Activated CD4-positive, alpha-beta T cell treated with anti-CD3 and anti-CD28 coated beads for 4 hours (primary cell): ENCODE data around the gene ROMO1.

Source experiments
- DNase-seq, 2 donors: peaks; one replicate each; pipeline ENCODE4 v3.0.0-alpha.2; 2020

The ROMO1 gene

DNA sequence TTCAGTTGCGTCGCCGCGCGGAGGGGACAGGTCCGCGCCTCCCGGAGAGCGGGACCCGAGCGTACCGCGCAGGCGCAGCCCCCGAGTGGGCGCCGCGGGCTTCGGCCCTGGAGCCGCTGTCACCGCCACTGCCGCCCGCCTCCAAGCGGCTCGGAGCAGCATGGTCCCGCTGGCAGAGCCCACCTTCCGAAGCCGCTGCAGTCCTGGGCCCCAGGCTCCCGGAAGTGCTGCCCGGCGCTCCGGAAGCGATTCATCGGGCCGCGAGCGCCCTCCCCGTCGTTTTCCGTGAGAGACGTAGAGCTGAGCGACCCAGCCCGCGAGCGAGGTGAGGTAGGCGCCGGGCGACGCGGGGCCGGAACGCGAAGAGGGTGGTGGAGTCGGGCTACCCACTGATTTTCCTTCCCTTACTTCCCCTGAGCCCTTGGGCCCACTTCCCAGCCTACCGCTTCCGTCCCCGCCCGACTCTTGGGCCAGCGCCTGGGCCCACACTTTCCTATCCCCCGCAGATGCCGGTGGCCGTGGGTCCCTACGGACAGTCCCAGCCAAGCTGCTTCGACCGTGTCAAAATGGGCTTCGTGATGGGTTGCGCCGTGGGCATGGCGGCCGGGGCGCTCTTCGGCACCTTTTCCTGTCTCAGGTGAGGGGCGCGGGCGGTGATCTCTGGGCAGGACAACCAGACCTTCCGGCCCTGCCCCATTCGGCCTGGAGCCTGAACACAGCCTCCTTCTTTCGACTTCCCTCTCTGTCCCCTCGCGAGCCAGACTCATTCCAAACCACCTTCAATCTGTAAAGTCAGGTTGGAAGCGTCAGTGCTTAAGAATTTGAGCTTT is at the start of gene ROMO1, which contains the start of gene NFS1:
Gene ROMO1 (plus strand): TSS at position 279 of the 830 bp plus-strand sequence. CDS start 228 bp downstream, at position 507.
Gene NFS1 (minus strand): TSS at position 226 of the 830 bp plus-strand sequence. CDS start 64 bp downstream, at position 162.
- peak; percentile 80 to 83 for DNase-seq

GRCh38 chr20:35650632-35651031 is 48.6 kb upstream of the ROMO1 start:
- no peak for DNase-seq

DNA sequence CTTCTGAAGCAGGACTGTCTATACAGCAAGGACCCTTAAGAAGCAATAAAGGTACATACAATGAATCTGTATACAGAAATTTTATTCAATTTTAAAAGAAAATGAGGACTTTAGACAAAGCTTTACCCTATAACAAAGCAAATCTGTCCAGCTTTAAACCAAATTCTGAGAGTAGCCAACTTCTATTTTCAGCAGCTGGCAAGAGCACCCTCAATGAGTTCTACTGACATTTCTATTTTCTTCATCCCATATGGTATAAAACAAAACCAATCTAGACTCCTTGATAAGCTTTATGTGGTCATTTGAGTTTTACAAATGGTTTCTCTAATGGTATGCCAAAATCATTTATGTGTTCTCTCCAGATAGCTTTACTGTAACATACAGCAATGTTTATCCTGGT is 47.2 kb upstream of the ROMO1 start:
- no peak for DNase-seq

- no peak for DNase-seq
Measured at GRCh38 chr20:35652641-35653429, 46.4 kb upstream of the ROMO1 start.

DNA sequence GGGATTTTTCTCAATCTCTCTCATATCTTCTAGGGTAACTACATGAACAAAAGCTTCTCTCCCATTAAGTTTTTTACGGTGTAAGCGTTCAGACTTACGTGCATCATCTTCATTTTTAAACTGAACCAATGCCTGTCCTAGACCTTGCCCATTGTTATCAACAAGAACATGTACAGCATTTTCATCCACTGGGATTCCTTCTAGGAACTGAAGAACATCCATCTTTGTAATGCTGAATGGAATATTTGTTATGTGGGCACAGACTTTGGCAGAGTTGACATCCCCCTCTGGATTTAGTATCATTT is 45.8 kb upstream of the ROMO1 start:
- no peak for DNase-seq

DNA sequence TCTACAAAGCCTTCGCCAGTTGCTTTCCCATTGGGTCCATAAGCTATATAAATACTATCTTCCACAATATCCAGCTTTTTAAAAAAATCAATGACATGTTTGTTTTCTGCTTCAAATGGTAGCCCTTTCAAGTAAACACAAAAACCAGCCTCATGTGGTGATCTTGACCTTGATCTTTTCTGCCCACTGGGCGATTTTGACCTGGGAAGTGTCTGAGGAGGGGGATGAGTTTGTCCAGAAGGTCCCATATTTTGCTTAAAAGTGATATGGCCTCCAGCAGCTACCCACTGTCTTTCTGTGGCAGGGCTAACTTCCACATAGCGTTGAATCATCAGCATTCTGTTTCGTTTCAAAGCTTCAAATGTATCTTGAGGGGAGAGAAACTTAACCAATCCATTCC is 45.3 kb upstream of the ROMO1 start:
- DNase-seq = no peak

DNA sequence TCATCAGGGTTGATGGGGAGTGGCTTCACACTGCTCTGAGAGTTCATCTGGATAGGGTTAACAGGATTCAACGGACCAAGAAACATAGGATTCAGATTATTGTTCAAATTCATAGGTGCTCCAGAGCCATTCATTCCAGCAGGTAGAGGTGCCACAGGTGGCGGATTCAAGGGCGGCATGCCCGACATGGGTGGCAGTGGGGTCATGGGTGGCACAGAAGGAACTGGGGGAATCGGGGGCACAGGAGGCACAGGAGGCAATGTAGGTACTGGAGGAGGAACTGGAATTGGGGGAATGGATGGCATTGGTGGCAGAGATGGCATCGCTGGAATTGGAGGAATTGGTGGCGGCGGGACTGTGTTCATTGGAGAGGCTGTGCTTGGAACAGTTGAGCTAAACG is 44.8 kb upstream of the ROMO1 start:
- no peak for DNase-seq

- no peak for DNase-seq
Measured at GRCh38 chr20:35657271-35657670, 41.9 kb upstream of the ROMO1 start.

DNA sequence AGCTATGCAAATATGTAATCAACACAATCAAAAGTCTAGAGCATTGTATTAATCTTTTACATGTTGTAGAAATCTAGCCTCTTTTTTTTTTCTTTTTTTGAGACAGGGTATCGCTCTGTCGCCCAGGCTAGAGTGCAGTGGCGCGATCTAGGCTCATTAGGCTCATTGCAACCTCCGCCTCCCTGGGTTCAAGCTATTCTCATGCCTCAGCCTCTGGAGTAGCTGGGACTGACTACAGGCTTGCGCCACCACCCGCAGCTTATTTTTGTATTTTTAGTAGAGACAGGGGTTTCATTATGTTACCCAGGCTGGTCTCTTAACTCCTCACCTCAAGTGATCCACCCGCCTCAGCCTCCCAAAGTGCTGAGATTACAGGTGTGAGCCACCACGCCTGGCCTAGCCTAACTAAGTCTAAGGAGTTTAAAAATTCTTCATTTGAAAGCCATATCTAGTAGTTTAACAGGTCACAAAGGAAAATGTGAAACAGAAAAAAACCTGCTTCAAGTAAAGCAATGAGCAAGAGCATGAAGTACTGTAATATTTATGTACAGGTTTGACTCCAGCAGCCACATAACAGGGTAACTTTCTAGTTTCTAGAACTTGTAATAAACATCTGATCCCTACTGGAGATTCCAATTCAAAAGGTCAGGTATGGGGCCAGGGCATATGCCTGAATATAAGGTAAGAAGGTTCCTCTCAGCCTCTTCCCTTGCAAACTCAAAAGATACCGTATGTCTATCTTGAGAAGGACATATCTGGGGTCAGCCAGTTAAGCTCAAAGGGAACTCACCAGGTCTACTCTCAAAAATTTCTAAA is 38.9 kb upstream of the ROMO1 start:
- DNase-seq = no peak

- peak in 1 of 2 donors; percentile 18 for DNase-seq
Measured at GRCh38 chr20:35661053-35661452, 38.2 kb upstream of the ROMO1 start.

DNA sequence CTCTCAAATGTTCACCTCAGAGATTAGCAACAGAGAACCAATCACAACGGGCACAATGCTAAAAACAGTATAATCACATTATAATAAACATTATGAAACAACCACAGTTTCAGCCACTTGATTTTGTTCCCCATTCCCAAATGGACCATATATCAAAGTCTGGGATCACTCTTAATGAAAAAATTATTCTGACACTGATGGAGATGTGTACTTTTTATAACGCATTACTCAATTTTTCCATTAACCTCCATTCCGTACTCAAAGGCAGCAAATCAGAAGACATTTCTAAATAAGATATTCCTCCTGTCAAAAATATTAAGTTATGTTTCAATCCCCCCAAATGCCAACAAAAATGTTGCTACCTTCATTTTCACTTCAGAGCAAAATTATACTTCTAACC is 37.3 kb upstream of the ROMO1 start:
- no peak for DNase-seq

DNA sequence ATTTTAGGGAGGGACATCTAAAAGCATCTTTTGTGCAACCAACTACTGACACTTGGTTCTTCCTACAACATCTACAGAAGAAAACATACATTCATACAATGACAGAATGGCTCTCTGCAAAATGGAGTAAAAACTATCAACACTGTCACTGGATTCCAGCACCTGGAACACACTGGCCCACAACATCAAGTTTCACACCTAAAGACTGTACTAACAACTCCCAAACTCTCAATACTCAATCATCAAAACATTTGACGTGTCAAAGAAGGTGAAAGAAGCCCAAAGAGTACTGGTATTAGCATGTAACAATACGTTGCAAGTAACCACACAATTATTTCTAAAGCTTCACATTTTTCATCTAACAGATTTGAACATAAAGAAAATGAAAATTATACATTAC is 36.7 kb upstream of the ROMO1 start:
- DNase-seq = no peak

GRCh38 chr20:35663516-35664465 is 35.4 kb upstream of the ROMO1 start:
- peak; percentile 52 to 61 for DNase-seq

DNA sequence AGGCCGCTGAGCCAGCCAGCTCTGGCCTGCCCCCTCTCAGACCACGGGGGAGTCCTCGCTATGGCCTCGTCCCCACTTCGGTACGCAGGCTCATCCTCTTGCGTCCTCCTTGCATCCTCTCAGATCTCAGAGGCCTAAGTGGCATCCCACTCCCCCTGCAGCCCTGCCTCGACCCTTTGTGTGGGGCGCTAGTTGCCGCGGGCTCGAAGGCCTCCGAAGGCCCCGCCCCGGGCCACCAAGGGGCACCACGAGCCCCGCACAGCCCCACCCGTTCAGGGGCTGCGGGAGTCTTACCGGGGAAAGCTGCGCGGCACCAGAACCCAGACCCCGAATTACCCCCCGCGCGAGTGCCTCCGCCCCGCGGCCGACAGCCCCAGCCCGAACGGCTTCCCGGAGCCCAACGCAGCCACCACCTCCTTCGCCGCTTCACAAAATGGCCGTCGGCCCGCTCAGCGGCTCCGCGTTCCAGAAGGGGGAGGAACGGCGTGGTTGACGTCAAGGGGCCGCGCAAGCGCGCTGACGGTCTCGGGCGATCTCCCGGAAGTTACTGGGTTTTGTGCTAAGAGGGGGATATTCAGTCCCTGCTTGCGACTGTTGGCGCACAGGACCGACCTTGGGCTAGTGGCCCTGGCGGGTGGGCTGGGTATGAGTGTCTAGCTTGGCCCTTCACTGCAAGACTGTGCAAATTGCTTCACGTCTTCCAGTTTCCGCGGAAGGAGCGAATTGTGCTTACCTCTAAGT is 34.6 kb upstream of the ROMO1 start, which contains the start of the genes CPNE1 and RBM12:
Gene CPNE1 (minus strand): TSS at position 435 of the 741 bp plus-strand sequence. CDS start 31,977 bp downstream, outside the sequence.
Gene RBM12 (minus strand): TSS at position 435 of the 741 bp plus-strand sequence. CDS start 9,578 bp downstream, outside the sequence.
- peak; percentile 90 to 91 for DNase-seq

GRCh38 chr20:35665949-35666288 is 33.3 kb upstream of the ROMO1 start:
- no peak for DNase-seq

- no peak for DNase-seq
Measured at GRCh38 chr20:35669221-35669620, 30.0 kb upstream of the ROMO1 start.

DNA sequence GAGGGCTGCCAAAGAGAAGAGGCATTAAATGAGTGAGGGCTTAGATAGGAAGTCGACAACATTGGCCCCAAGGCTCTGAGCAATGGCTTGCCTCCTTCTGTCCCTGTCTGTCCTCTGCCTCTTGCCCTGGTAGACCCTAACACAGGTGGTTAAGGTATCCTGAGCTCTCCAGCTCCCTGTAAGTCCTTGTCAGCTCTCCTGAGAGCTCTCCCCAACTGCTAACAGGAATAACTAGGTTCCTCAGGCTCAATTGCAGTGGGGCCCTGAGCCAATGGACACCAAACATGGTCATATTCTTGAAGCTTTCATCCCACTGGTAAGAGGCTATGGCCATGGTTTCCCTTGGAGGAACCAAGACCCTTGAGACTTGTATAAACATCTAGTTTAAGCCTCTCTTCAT is 29.5 kb upstream of the ROMO1 start:
- DNase-seq = no peak

- no peak for DNase-seq
Measured at GRCh38 chr20:35673884-35674283, 25.3 kb upstream of the ROMO1 start.

DNA sequence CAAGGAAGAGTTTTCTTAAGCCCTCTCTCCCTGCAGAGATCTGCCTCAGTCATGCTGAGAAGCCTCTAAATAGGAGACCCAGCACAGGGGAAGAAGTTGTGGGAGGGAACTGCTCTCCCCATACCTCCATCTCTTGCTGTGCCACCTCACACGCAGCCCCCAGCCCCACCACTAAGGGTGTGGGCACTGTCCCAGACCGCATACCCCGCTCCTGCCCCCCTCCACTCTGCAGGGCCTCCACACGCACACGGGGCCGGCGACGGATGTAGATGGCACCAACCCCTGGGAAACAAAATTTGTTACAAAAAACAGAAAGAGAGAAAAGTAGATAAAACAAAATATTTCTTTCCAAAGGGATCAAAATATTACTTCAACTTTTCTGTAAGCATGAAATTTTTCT is 24.3 kb upstream of the ROMO1 start:
- DNase-seq = no peak

DNA sequence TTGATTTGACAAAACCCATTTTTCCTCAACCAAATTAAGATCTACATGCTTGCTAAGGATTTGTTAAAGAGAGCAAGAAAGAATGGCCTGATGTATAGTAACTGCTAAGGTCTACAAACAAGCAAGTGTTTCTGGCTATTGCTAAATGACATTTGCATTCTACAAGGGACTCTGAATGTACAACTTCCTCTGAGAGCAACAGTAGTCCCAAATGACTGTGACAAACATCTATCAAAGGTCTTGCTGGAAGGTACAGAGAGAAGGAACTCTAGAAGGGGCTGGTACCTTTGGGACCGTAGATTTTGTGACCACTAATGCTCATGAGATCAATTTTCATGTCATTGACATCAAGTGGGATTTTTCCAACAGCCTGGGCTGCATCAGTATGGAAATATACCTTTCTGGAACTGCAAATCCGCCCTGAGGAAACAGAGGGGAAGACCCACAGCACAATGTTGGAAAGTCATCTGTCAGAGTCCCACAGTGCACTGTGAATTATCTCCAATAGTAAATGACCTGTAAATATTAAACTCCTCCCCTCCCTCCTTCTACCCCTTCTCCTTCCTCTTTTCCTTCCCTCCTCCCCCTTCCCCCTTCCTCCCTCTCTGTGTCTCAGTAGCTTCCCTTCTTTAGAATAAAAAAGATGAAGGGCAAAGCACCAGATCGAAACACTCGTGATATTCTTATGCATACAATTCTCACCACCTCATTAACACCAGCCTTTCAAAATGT is 18.6 kb upstream of the ROMO1 start:
- DNase-seq = no peak
